Measurements from ENCODE around the gene TOPBP1. TPM values are rescaled to one million over a fixed set of nuclear protein-coding genes. Genes with fewer than 3 reads are reported as not detected.
"Not testable (repeated sequence)": the region's sequence is repeated elsewhere in the genome, so short reads cannot be mapped to it uniquely, and the experiment has no call there.

Gene TOPBP1
- total RNA-seq, 1 donor from 2014 or later, result 18.2 TPM

DNA sequence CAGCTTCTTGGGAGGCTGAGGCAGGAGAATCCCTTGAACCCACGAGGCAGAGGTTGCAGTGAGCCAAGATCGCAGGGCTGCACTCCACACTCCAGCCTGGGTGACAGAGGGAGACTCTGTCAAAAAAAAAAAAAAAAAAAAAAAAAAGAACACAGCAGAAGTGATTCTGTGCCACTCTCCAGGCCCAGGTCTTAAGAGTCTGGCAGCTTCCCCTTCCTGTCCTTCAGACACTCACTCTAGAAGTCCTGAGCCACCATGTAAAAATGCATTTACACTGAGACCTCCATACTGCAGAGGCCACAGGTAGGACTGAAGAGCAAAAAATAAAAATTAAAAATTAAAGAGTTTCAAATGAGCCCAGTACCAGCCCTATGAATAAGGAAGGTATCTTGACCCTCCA lies 100.1 kb downstream of the TOPBP1 start:
- H3K27ac ChIP-seq, result no peak overlapping the region
- intact Hi-C loops (cut with DNase I), result no loop called here
- no peaks in the 10 kb centered on the region for H3K36me3 ChIP-seq
- ATAC-seq, result no peak
- H3K27me3 ChIP-seq (ENCODE audit: low read depth), result no peaks in the 10 kb centered on the region
- no peak overlapping the region for H3K4me3 ChIP-seq
- H3K4me1 ChIP-seq, result no peaks in the 10 kb centered on the region
- no peak for DNase-seq
- H3K9me3 ChIP-seq, result peaks cover 6% of the 10 kb centered on the region
- TF ChIP-seq, protein P1, sequence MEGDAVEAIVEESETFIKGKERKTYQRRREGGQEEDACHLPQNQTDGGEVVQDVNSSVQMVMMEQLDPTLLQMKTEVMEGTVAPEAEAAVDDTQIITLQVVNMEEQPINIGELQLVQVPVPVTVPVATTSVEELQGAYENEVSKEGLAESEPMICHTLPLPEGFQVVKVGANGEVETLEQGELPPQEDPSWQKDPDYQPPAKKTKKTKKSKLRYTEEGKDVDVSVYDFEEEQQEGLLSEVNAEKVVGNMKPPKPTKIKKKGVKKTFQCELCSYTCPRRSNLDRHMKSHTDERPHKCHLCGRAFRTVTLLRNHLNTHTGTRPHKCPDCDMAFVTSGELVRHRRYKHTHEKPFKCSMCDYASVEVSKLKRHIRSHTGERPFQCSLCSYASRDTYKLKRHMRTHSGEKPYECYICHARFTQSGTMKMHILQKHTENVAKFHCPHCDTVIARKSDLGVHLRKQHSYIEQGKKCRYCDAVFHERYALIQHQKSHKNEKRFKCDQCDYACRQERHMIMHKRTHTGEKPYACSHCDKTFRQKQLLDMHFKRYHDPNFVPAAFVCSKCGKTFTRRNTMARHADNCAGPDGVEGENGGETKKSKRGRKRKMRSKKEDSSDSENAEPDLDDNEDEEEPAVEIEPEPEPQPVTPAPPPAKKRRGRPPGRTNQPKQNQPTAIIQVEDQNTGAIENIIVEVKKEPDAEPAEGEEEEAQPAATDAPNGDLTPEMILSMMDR (IDR thresholded peaks at IDR 0.05), result no peak

DNA sequence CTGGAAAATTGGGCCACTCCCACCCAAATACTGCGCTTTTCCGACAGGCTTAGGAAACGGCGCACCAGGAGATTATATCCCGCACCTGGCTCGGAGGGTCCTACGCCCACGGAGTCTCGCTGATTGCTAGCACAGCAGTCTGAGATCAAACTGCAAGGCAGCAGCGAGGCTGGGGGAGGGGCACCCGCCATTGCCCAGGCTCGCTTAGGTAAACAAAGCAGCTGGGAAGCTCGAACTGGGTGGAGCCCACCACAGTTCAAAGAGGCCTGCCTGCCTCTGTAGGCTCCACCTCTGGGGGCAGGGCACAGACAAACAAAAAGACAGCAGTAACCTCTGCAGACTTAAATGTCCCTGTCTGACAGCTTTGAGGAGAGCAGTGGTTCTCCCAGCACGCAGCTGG lies 110.2 kb downstream of the TOPBP1 start:
- H3K36me3 ChIP-seq; H3K27ac ChIP-seq; H3K4me3 ChIP-seq; H3K9me3 ChIP-seq; H3K27me3 ChIP-seq (ENCODE audit: low read depth); intact Hi-C loops (cut with DNase I); ATAC-seq; H3K4me1 ChIP-seq; DNase-seq: not testable (repeated sequence)

Other genes starting within 250 kb of the TOPBP1 start
- gene CDV3, start 88.3 kb downstream of the TOPBP1 start, total RNA-seq, result 166 TPM
- gene TF, start 84.5 kb upstream of the TOPBP1 start, total RNA-seq, result 2.8 TPM
- gene SRPRB, start 143.9 kb upstream of the TOPBP1 start, total RNA-seq, result 43.3 TPM
- gene RAB6B, start 233.9 kb upstream of the TOPBP1 start, total RNA-seq, result 5.5 TPM